GM23338 (cell line): Measurements from ENCODE around the gene STK38. TPM values are rescaled to one million over a fixed set of nuclear protein-coding genes. Genes with fewer than 3 reads are reported as not detected.

Source experiments
- ATAC-seq: fragments of 200-7000 bp; cut with Tn5 transposase; 3 replicates; pipeline ENCODE4 v1.9.1; 2020
- DNase-seq: peaks from one replicate; pipeline ENCODE4 v3.0.0-alpha.2; 2015; ENCODE audit warnings: low spot score
- H2AFZ ChIP-seq: fragments of 200-600 bp; sonication (generic); 2 replicates; pipeline ENCODE4 v1.8.0; 2016; ENCODE audit warnings: antibody characterized with exemption, mild to moderate bottlenecking, moderate library complexity
- H3F3A ChIP-seq: fragments of 200-600 bp; sonication (generic); replicated peaks from 2 replicates; pipeline ENCODE4 v1.8.0; 2017; ENCODE audit warnings: antibody characterized with exemption, mixed run types, low read depth
- H3K27ac ChIP-seq: fragments of 200-600 bp; sonication (generic); 2 replicates; pipeline ENCODE4 v1.6.1; 2016; ENCODE audit warnings: low read depth
- H3K27me3 ChIP-seq: fragments of 200-600 bp; sonication (generic); 2 replicates; pipeline ENCODE4 v1.8.0; 2016; ENCODE audit warnings: mild to moderate bottlenecking, mixed run types, moderate library complexity; ENCODE audit not compliant: insufficient read depth
- H3K36me3 ChIP-seq: fragments of 200-600 bp; sonication (generic); 2 replicates; pipeline ENCODE4 v1.8.0; 2016; ENCODE audit warnings: mild to moderate bottlenecking; ENCODE audit not compliant: insufficient read depth
- H3K4me1 ChIP-seq: fragments of 200-600 bp; sonication (generic); 2 replicates; pipeline ENCODE4 v1.8.0; 2016; ENCODE audit warnings: mild to moderate bottlenecking, moderate library complexity; ENCODE audit not compliant: insufficient read depth
- H3K4me2 ChIP-seq: fragments of 200-600 bp; sonication (generic); 2 replicates; pipeline ENCODE4 v1.7.1; 2017; ENCODE audit warnings: mixed run types
- H3K4me3 ChIP-seq: fragments of 200-600 bp; sonication (generic); 2 replicates; pipeline ENCODE4 v1.6.1; 2016; ENCODE audit warnings: mixed run types
- H3K79me2 ChIP-seq: fragments of 200-600 bp; sonication (generic); replicated peaks from 2 replicates; pipeline ENCODE4 v1.8.0; 2017; ENCODE audit warnings: mild to moderate bottlenecking; ENCODE audit not compliant: insufficient read depth
- H3K9me2 ChIP-seq: fragments of 200-600 bp; sonication (generic); 2 replicates; pipeline ENCODE4 v1.8.0; 2017; ENCODE audit not compliant: insufficient read depth
- H4K20me1 ChIP-seq: fragments of 200-600 bp; sonication (generic); replicated peaks from 2 replicates; pipeline ENCODE4 v1.8.0; 2017; ENCODE audit warnings: mild to moderate bottlenecking; ENCODE audit not compliant: insufficient read depth
- H3K27ac Mint-ChIP-seq: 2 replicates; pipeline ENCODE4 v1.8.0; 2020; ENCODE audit warnings: inconsistent platforms, mild to moderate bottlenecking, moderate library complexity, mixed read lengths
- H3K27me3 Mint-ChIP-seq: 3 replicates; pipeline ENCODE4 v1.8.0; 2022; ENCODE audit warnings: low read depth, mild to moderate bottlenecking, moderate library complexity, mixed read lengths, inconsistent platforms; ENCODE audit not compliant: insufficient read depth, poor library complexity
- H3K36me3 Mint-ChIP-seq: 3 replicates; pipeline ENCODE4 v1.8.0; 2021; ENCODE audit warnings: low read depth, mild to moderate bottlenecking, inconsistent platforms, moderate library complexity, mixed read lengths
- H3K4me1 Mint-ChIP-seq: 3 replicates; pipeline ENCODE4 v1.8.0; 2020; ENCODE audit warnings: mild to moderate bottlenecking, inconsistent platforms, mixed read lengths
- H3K4me3 Mint-ChIP-seq: 3 replicates; pipeline ENCODE4 v1.8.0; 2021; ENCODE audit warnings: moderate library complexity, mild to moderate bottlenecking, inconsistent platforms, mixed read lengths
- H3K9me3 Mint-ChIP-seq: 3 replicates; pipeline ENCODE4 v1.8.0; 2020; ENCODE audit warnings: moderate library complexity, mild to moderate bottlenecking, inconsistent platforms, mixed read lengths
- CREB1 ChIP-seq: fragments of 250-450 bp; sonication (Bioruptor Pico); IDR thresholded peaks from 2 replicates; pipeline ENCODE4 v1.5.0; 2020; ENCODE audit warnings: low read depth, mild to moderate bottlenecking, moderate library complexity
- ETS1 ChIP-seq: IDR thresholded peaks from 2 replicates; pipeline ENCODE4 v1.6.1; 2016; ENCODE audit warnings: antibody characterized with exemption
- EZH2 ChIP-seq: fragments of 200-600 bp; sonication (generic); IDR thresholded peaks from one replicate; pipeline ENCODE4 v1.8.0; 2017; ENCODE audit warnings: antibody characterized with exemption, mild to moderate bottlenecking, low read depth; ENCODE audit not compliant: unreplicated experiment
- EZH2phosphoT487 ChIP-seq: fragments of 200-600 bp; sonication (generic); IDR thresholded peaks from one replicate; pipeline ENCODE4 v1.8.1; 2018; ENCODE audit warnings: antibody characterized with exemption; ENCODE audit not compliant: unreplicated experiment
- JUNB ChIP-seq: IDR thresholded peaks from one replicate; pipeline ENCODE4 v1.6.1; 2016; ENCODE audit warnings: antibody characterized with exemption; ENCODE audit not compliant: unreplicated experiment
- NANOG ChIP-seq: IDR thresholded peaks from 2 replicates; pipeline ENCODE4 v1.6.1; 2016; ENCODE audit warnings: antibody characterized with exemption, borderline replicate concordance
- POLR2AphosphoS5 ChIP-seq: IDR thresholded peaks from 2 replicates; pipeline ENCODE4 v1.6.1; 2016; ENCODE audit warnings: antibody characterized with exemption, low read depth
- REST ChIP-seq: IDR thresholded peaks from one replicate; pipeline ENCODE4 v1.6.1; 2018; ENCODE audit warnings: antibody characterized with exemption; ENCODE audit not compliant: unreplicated experiment
- STAT1 ChIP-seq: IDR thresholded peaks from one replicate; pipeline ENCODE4 v1.6.1; 2016; ENCODE audit warnings: antibody characterized with exemption; ENCODE audit not compliant: unreplicated experiment
- ZNF114 ChIP-seq: fragments of 250-450 bp; sonication (Bioruptor Pico); IDR thresholded peaks from 2 replicates; pipeline ENCODE4 v1.5.0; 2020; ENCODE audit warnings: mild to moderate bottlenecking, moderate library complexity
- ZNF331 ChIP-seq: fragments of 250-450 bp; sonication (Bioruptor Pico); IDR thresholded peaks from 2 replicates; pipeline ENCODE4 v1.5.0; 2020; ENCODE audit warnings: low read depth, mild to moderate bottlenecking, moderate library complexity
- polyA plus RNA-seq: library from polyadenylated mRNA; unstranded; fragments of >200 nt; fragmentation: Nextera tagmentation; extraction: Ambion mirVana; gene quantifications from 2 replicates; pipeline ENCODE4 v1.2.1, GENCODE V29; 2016
- total RNA-seq: library from RNA; depleted of rRNA; stranded (reverse); fragments of >200 nt; shearing (Covaris generic); gene quantifications from 2 replicates; pipeline ENCODE4 v1.2.3, GENCODE V29; 2014
- TF ChIP-seq, protein P1 (sequence below), 2 experiments: fragments of 200-600 bp in 1 of 2; sonication (generic) in 1 of 2; conservative IDR thresholded peaks; 2 replicates each; pipeline versions ENCODE4 v1.5.1 to v1.6.1; 2016 to 2017; ENCODE audit warnings: antibody characterized with exemption in 2 of 2, low read depth in 2 of 2, mild to moderate bottlenecking in 2 of 2, moderate library complexity in 1 of 2

STK38 gene
- total and polyA plus RNA-seq, 2 experiments from 2014 or later: 10.8 to 17.4 TPM

GRCh38 chr6:36533321-36533720 is 14.0 kb downstream of the STK38 start (continued):
- no peak for TF ChIP-seq REST
- no peak for TF ChIP-seq EZH2
- no peak for TF ChIP-seq JUNB
- TF ChIP-seq CREB1 (CRISPR knock-in tag): no peak
- TF ChIP-seq, protein P1, sequence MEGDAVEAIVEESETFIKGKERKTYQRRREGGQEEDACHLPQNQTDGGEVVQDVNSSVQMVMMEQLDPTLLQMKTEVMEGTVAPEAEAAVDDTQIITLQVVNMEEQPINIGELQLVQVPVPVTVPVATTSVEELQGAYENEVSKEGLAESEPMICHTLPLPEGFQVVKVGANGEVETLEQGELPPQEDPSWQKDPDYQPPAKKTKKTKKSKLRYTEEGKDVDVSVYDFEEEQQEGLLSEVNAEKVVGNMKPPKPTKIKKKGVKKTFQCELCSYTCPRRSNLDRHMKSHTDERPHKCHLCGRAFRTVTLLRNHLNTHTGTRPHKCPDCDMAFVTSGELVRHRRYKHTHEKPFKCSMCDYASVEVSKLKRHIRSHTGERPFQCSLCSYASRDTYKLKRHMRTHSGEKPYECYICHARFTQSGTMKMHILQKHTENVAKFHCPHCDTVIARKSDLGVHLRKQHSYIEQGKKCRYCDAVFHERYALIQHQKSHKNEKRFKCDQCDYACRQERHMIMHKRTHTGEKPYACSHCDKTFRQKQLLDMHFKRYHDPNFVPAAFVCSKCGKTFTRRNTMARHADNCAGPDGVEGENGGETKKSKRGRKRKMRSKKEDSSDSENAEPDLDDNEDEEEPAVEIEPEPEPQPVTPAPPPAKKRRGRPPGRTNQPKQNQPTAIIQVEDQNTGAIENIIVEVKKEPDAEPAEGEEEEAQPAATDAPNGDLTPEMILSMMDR (conservative IDR thresholded peaks at IDR 0.05; ENCODE audit: low read depth in 2 of 2): no peak
- no peak for TF ChIP-seq POLR2AphosphoS5
- no peak for TF ChIP-seq ETS1
- no peak for TF ChIP-seq ZNF114 (CRISPR knock-in tag)
- no peak for TF ChIP-seq EZH2phosphoT487
- TF ChIP-seq ZNF331 (CRISPR knock-in tag): no peak
- TF ChIP-seq STAT1: no peak

GRCh38 chr6:36526066-36526465 is 21.2 kb downstream of the STK38 start:
- H3K27me3 ChIP-seq: no peaks in the 10 kb centered on the region
- no peaks in the 10 kb centered on the region for H3K4me1 Mint-ChIP-seq
- H3K9me2 ChIP-seq: no peaks in the 10 kb centered on the region
- H3K27me3 Mint-ChIP-seq: no peaks in the 10 kb centered on the region
- H3K4me3 ChIP-seq: no peak overlapping the region
- H2AFZ ChIP-seq: no peak overlapping the region
- peaks cover 15% of the 10 kb centered on the region; the same call in 1 of the 2 replicates for H3K36me3 ChIP-seq
- DNase-seq: no peak
- H3K9me3 Mint-ChIP-seq: no peaks in the 10 kb centered on the region
- no peak for ATAC-seq
- no peak overlapping the region for H3K27ac ChIP-seq
- H3K36me3 Mint-ChIP-seq: peaks cover 28% of the 10 kb centered on the region
- peaks cover 20% of the 10 kb centered on the region for H3K79me2 ChIP-seq
- H3F3A ChIP-seq: no peaks in the 10 kb centered on the region
- H3K4me2 ChIP-seq: no peak overlapping the region
- H4K20me1 ChIP-seq: peaks cover 3% of the 10 kb centered on the region; the same call in 1 of the 2 replicates
- H3K4me3 Mint-ChIP-seq: no peak overlapping the region
- no peaks in the 10 kb centered on the region for H3K4me1 ChIP-seq
- no peak overlapping the region for H3K27ac Mint-ChIP-seq
- TF ChIP-seq NANOG (no peak), REST (no peak), CREB1 (CRISPR knock-in tag) (no peak), ZNF331 (CRISPR knock-in tag) (no peak)
- TF ChIP-seq, protein P1 (conservative IDR thresholded peaks at IDR 0.05; ENCODE audit: low read depth in 2 of 2): no peak
